IgD-negative memory B cell (primary cell): ENCODE measurements around the gene NTN1. TPM values are rescaled to one million over a fixed set of nuclear protein-coding genes. Genes with fewer than 3 reads are reported as not detected.

Experiments used
- H3K27ac Mint-ChIP-seq, 3 donors: one replicate each; pipeline ENCODE4 v1.8.0; 2020 to 2022; ENCODE audit warnings: mild to moderate bottlenecking in 3 of 3, mixed read lengths in 3 of 3, moderate library complexity in 1 of 3
- H3K27me3 Mint-ChIP-seq: one replicate; pipeline ENCODE4 v1.8.0; 2021; ENCODE audit warnings: mixed read lengths
- H3K36me3 Mint-ChIP-seq: one replicate; pipeline ENCODE4 v1.8.0; 2020; ENCODE audit warnings: mild to moderate bottlenecking, mixed read lengths
- H3K4me1 Mint-ChIP-seq, 3 donors: one replicate each; pipeline ENCODE4 v1.8.0; 2020 to 2022; ENCODE audit warnings: mixed read lengths in 3 of 3, mild to moderate bottlenecking in 1 of 3
- H3K4me3 Mint-ChIP-seq, 4 donors: one replicate each; pipeline ENCODE4 v1.8.0; 2020 to 2022; ENCODE audit warnings: mild to moderate bottlenecking in 4 of 4, mixed read lengths in 4 of 4, moderate library complexity in 3 of 4
- H3K9me3 Mint-ChIP-seq, 3 donors: one replicate each; pipeline ENCODE4 v1.8.0; 2020 to 2021; ENCODE audit warnings: mixed read lengths in 3 of 3, mild to moderate bottlenecking in 1 of 3
- polyA plus RNA-seq: library from polyadenylated mRNA; unstranded; fragments of 300-500 nt; fragmentation: Illumina TruSeq; gene quantifications from one replicate; pipeline ENCODE4 v1.2.3, GENCODE V29; 2021

Gene NTN1
- polyA plus RNA-seq, 1 donor from 2014 or later, result not detected

- peaks cover 1% of the 10 kb centered on the region for H3K36me3 Mint-ChIP-seq
- peak overlapping the region in 2 of 4 donors; percentile 31 to 32 for H3K4me3 Mint-ChIP-seq
- H3K4me1 Mint-ChIP-seq, result peaks cover 13 to 16% (median 16%) of the 10 kb centered on the region in 3 donors
- no peak overlapping the region for H3K27ac Mint-ChIP-seq
- H3K9me3 Mint-ChIP-seq, result no peaks in the 10 kb centered on the region
- H3K27me3 Mint-ChIP-seq, result peaks cover 34% of the 10 kb centered on the region
Observed at GRCh38 chr17:9001559-9001958, 19.8 kb upstream of the NTN1 start.

- Mint-ChIP-seq H3K27me3 (peaks cover 37% of the 10 kb centered on the region), H3K4me1 (peaks cover 13 to 16% (median 16%) of the 10 kb centered on the region in 3 donors), H3K27ac (no peak overlapping the region), H3K9me3 (no peaks in the 10 kb centered on the region), H3K36me3 (peaks cover 1% of the 10 kb centered on the region), H3K4me3 (peak overlapping the region; percentile 65 to 78 (median 69))
Observed at GRCh38 chr17:9002227-9002605, 19.1 kb upstream of the NTN1 start.

- peaks cover 13 to 16% (median 16%) of the 10 kb centered on the region in 3 donors for H3K4me1 Mint-ChIP-seq
- peaks cover 1% of the 10 kb centered on the region for H3K36me3 Mint-ChIP-seq
- peak overlapping the region; percentile 65 to 78 (median 69) for H3K4me3 Mint-ChIP-seq
- H3K27ac Mint-ChIP-seq, result peak overlapping the region in 1 of 3 donors; percentile 64
- H3K9me3 Mint-ChIP-seq, result no peaks in the 10 kb centered on the region
- peaks cover 37% of the 10 kb centered on the region for H3K27me3 Mint-ChIP-seq
Observed at GRCh38 chr17:9002606-9003354, 18.5 kb upstream of the NTN1 start.

- Mint-ChIP-seq H3K4me3 (peak overlapping the region in 3 of 4 donors; percentile 58 to 77 (median 67)), H3K27ac (no peak overlapping the region), H3K36me3 (peaks cover 1% of the 10 kb centered on the region), H3K27me3 (peaks cover 40% of the 10 kb centered on the region), H3K4me1 (peaks cover 13 to 16% (median 13%) of the 10 kb centered on the region in 3 donors), H3K9me3 (no peaks in the 10 kb centered on the region)
Observed at GRCh38 chr17:9003355-9004131, 17.8 kb upstream of the NTN1 start.

GRCh38 chr17:9004132-9004960, 17.0 kb upstream of the NTN1 start:
- Mint-ChIP-seq H3K27me3 (peaks cover 46% of the 10 kb centered on the region), H3K4me1 (peaks cover 13 to 16% (median 13%) of the 10 kb centered on the region in 3 donors), H3K27ac (peak overlapping the region in 1 of 3 donors; percentile 12), H3K36me3 (peaks cover 1% of the 10 kb centered on the region), H3K9me3 (no peaks in the 10 kb centered on the region), H3K4me3 (peak overlapping the region in 3 of 4 donors; percentile 16 to 65 (median 32))

GRCh38 chr17:9004961-9005285, 16.4 kb upstream of the NTN1 start:
- Mint-ChIP-seq H3K36me3 (peaks cover 1% of the 10 kb centered on the region), H3K4me3 (peak overlapping the region in 2 of 4 donors; percentile 15 to 65), H3K27ac (peak overlapping the region in 1 of 3 donors; percentile 12), H3K9me3 (no peaks in the 10 kb centered on the region), H3K4me1 (peaks cover 13 to 16% (median 14%) of the 10 kb centered on the region in 3 donors), H3K27me3 (peaks cover 51% of the 10 kb centered on the region)

GRCh38 chr17:9006175-9006767, 15.0 kb upstream of the NTN1 start:
- peaks cover 11 to 14% (median 12%) of the 10 kb centered on the region in 3 donors for H3K4me1 Mint-ChIP-seq
- peaks cover 51% of the 10 kb centered on the region for H3K27me3 Mint-ChIP-seq
- no peaks in the 10 kb centered on the region for H3K9me3 Mint-ChIP-seq
- peaks cover 1% of the 10 kb centered on the region for H3K36me3 Mint-ChIP-seq
- H3K27ac Mint-ChIP-seq, result no peak overlapping the region
- H3K4me3 Mint-ChIP-seq, result no peak overlapping the region

GRCh38 chr17:9007052-9007714, 14.1 kb upstream of the NTN1 start:
- Mint-ChIP-seq H3K4me3 (no peak overlapping the region), H3K9me3 (no peaks in the 10 kb centered on the region), H3K27ac (no peak overlapping the region), H3K4me1 (peaks cover 4 to 10% (median 5%) of the 10 kb centered on the region in 3 donors), H3K27me3 (peaks cover 51% of the 10 kb centered on the region), H3K36me3 (peaks cover 1% of the 10 kb centered on the region)

- peaks cover 50% of the 10 kb centered on the region for H3K27me3 Mint-ChIP-seq
- no peaks in the 10 kb centered on the region for H3K9me3 Mint-ChIP-seq
- no peak overlapping the region for H3K4me3 Mint-ChIP-seq
- H3K36me3 Mint-ChIP-seq, result peaks cover 1% of the 10 kb centered on the region
- H3K4me1 Mint-ChIP-seq, result peaks cover 0 to 4% (median 0%) of the 10 kb centered on the region in 3 donors
- H3K27ac Mint-ChIP-seq, result peak overlapping the region in 1 of 3 donors; percentile 24
Observed at GRCh38 chr17:9009096-9009495, 12.2 kb upstream of the NTN1 start.

GRCh38 chr17:9009737-9010136, 11.6 kb upstream of the NTN1 start:
- Mint-ChIP-seq H3K4me3 (no peak overlapping the region), H3K36me3 (peaks cover 1% of the 10 kb centered on the region), H3K4me1 (peaks cover 0 to 4% (median 0%) of the 10 kb centered on the region in 3 donors), H3K27me3 (peaks cover 49% of the 10 kb centered on the region), H3K27ac (no peak overlapping the region), H3K9me3 (no peaks in the 10 kb centered on the region)

- Mint-ChIP-seq H3K9me3 (peaks cover 0 to 3% (median 0%) of the 10 kb centered on the region in 3 donors), H3K36me3 (no peaks in the 10 kb centered on the region), H3K27ac (no peak overlapping the region), H3K4me1 (peaks cover 0 to 1% (median 0%) of the 10 kb centered on the region in 3 donors), H3K4me3 (no peak overlapping the region), H3K27me3 (peaks cover 42% of the 10 kb centered on the region)
Observed at GRCh38 chr17:9011001-9011400, 10.3 kb upstream of the NTN1 start.

- Mint-ChIP-seq H3K27me3 (peaks cover 19% of the 10 kb centered on the region), H3K27ac (no peak overlapping the region), H3K9me3 (peaks cover 0 to 3% (median 0%) of the 10 kb centered on the region in 3 donors), H3K36me3 (no peaks in the 10 kb centered on the region), H3K4me3 (no peak overlapping the region), H3K4me1 (peaks cover 0 to 4% (median 4%) of the 10 kb centered on the region in 3 donors)
Observed at GRCh38 chr17:9016941-9017552, 4.3 kb upstream of the NTN1 start.

- H3K4me1 Mint-ChIP-seq, result peaks cover 3 to 7% (median 6%) of the 10 kb centered on the region in 3 donors
- H3K4me3 Mint-ChIP-seq, result no peak overlapping the region
- no peaks in the 10 kb centered on the region for H3K36me3 Mint-ChIP-seq
- peaks cover 20% of the 10 kb centered on the region for H3K27me3 Mint-ChIP-seq
- H3K27ac Mint-ChIP-seq, result no peak overlapping the region
- H3K9me3 Mint-ChIP-seq, result peaks cover 0 to 3% (median 0%) of the 10 kb centered on the region in 3 donors
Observed at GRCh38 chr17:9018726-9019125, 2.6 kb upstream of the NTN1 start.
